WTC11 (cell line): ENCODE data around the gene DCTN5. TPM values are rescaled to one million over a fixed set of nuclear protein-coding genes. Genes with fewer than 3 reads are reported as not detected.

Source experiments
- ATAC-seq: fragments of 200-7000 bp; cut with Tn5 transposase; 2 replicates; pipeline ENCODE4 v1.10.0; 2021; ENCODE audit warnings: mild to moderate bottlenecking, moderate library complexity
- CTCF ChIA-PET: fragments of 300-600 bp; sonication (Branson Sonifier 250); formaldehyde crosslinking; loops from one replicate; lab custom pipeline; 2021; ENCODE audit warnings: antibody characterized with exemption; lab: Charles Lee
- POLR2A ChIA-PET: fragments of 350-600 bp; sonication (Branson Sonifier 250); formaldehyde crosslinking; loops from one replicate; lab custom pipeline; 2021; ENCODE audit warnings: antibody characterized with exemption; lab: Charles Lee
- DNase-seq: peaks from one replicate; pipeline ENCODE4 v3.0.0; 2021; ENCODE audit warnings: low spot score
- H3K27ac Mint-ChIP-seq: 2 replicates; pipeline ENCODE4 v1.8.0; 2021; ENCODE audit warnings: mixed read lengths
- H3K27me3 Mint-ChIP-seq: 2 replicates; pipeline ENCODE4 v1.8.0; 2021; ENCODE audit warnings: low read depth, mild to moderate bottlenecking, moderate library complexity, mixed read lengths
- H3K36me3 Mint-ChIP-seq: 2 replicates; pipeline ENCODE4 v1.8.0; 2021; ENCODE audit warnings: mixed read lengths
- H3K4me1 Mint-ChIP-seq: 2 replicates; pipeline ENCODE4 v1.8.0; 2022; ENCODE audit warnings: mixed read lengths
- H3K4me3 Mint-ChIP-seq: 2 replicates; pipeline ENCODE4 v1.8.0; 2021; ENCODE audit warnings: mild to moderate bottlenecking, moderate library complexity, mixed read lengths
- H3K9me3 Mint-ChIP-seq: 2 replicates; pipeline ENCODE4 v1.8.0; 2021; ENCODE audit warnings: mixed read lengths
- GABPB1 ChIP-seq: sonication (generic); formaldehyde crosslinking; IDR thresholded peaks from 2 replicates; pipeline ENCODE4 v1.8.1; 2023; ENCODE audit warnings: mild to moderate bottlenecking, missing genetic modification reagents
- NFE2L1 ChIP-seq: sonication (generic); formaldehyde crosslinking; IDR thresholded peaks from 2 replicates; pipeline ENCODE4 v1.8.1; 2023; ENCODE audit warnings: missing genetic modification reagents
- NFYB ChIP-seq: sonication (generic); formaldehyde crosslinking; conservative IDR thresholded peaks from 2 replicates; pipeline ENCODE4 v1.8.0; 2022; ENCODE audit warnings: low read depth, missing genetic modification reagents
- PRRX2 ChIP-seq: fragments of 250-450 bp; sonication (Bioruptor Pico); IDR thresholded peaks from 2 replicates; pipeline ENCODE4 v1.8.0; 2021; ENCODE audit warnings: mild to moderate bottlenecking
- SOX15 ChIP-seq: fragments of 250-450 bp; sonication (Bioruptor Pico); IDR thresholded peaks from 2 replicates; pipeline ENCODE4 v1.9.0; 2021; ENCODE audit warnings: mild to moderate bottlenecking
- SP1 ChIP-seq: sonication (generic); formaldehyde crosslinking; conservative IDR thresholded peaks from 2 replicates; pipeline ENCODE4 v1.8.1; 2022; ENCODE audit warnings: missing genetic modification reagents
- TCF7 ChIP-seq: sonication (generic); formaldehyde crosslinking; IDR thresholded peaks from 2 replicates; pipeline ENCODE4 v1.8.0; 2022; ENCODE audit warnings: mild to moderate bottlenecking, low read depth, missing genetic modification reagents, moderate library complexity
- TP53 ChIP-seq: sonication (generic); formaldehyde crosslinking; IDR thresholded peaks from 2 replicates; pipeline ENCODE4 v1.8.1; 2023; ENCODE audit warnings: mild to moderate bottlenecking, missing genetic modification reagents
- ZNF121 ChIP-seq: sonication (generic); formaldehyde crosslinking; IDR thresholded peaks from 2 replicates; pipeline ENCODE4 v1.8.0; 2023; ENCODE audit warnings: missing genetic modification reagents
- ZNF416 ChIP-seq: fragments of 250-450 bp; sonication (Bioruptor Pico); IDR thresholded peaks from 2 replicates; pipeline ENCODE4 v1.9.0; 2021; ENCODE audit warnings: mild to moderate bottlenecking, inconsistent platforms
- total RNA-seq: library from RNA; stranded (reverse); gene quantifications from 3 replicates; pipeline ENCODE4 v1.2.3, GENCODE V29; 2021
- TF ChIP-seq, protein P1 (sequence below): fragments of 250-450 bp; sonication (Bioruptor Pico); IDR thresholded peaks from 2 replicates; pipeline ENCODE4 v1.9.0; 2021; ENCODE audit warnings: mild to moderate bottlenecking, borderline replicate concordance
- TF ChIP-seq, protein P2 (sequence below): fragments of 250-450 bp; sonication (Bioruptor Pico); IDR thresholded peaks from 2 replicates; pipeline ENCODE4 v1.9.0; 2021; ENCODE audit warnings: moderate library complexity, mild to moderate bottlenecking, inconsistent platforms, borderline replicate concordance
- TF ChIP-seq, protein P3 (sequence below): sonication (generic); formaldehyde crosslinking; conservative IDR thresholded peaks from 2 replicates; pipeline ENCODE4 v1.8.1; 2022; ENCODE audit warnings: mild to moderate bottlenecking, missing genetic modification reagents
- TF ChIP-seq, protein P4 (sequence below): sonication (generic); formaldehyde crosslinking; IDR thresholded peaks from 2 replicates; pipeline ENCODE4 v1.8.0; 2022; ENCODE audit warnings: mild to moderate bottlenecking, missing genetic modification reagents
- TF ChIP-seq, protein P5 (sequence below): sonication (generic); formaldehyde crosslinking; IDR thresholded peaks from 2 replicates; pipeline ENCODE4 v1.8.1; 2022; ENCODE audit warnings: mild to moderate bottlenecking, missing genetic modification reagents, moderate library complexity, borderline replicate concordance
- TF ChIP-seq, protein P6 (sequence below): sonication (generic); formaldehyde crosslinking; IDR thresholded peaks from 2 replicates; pipeline ENCODE4 v1.8.1; 2022; ENCODE audit warnings: low read depth, mild to moderate bottlenecking, moderate library complexity, missing genetic modification reagents, borderline replicate concordance
- TF ChIP-seq, protein P7 (sequence below): sonication (generic); formaldehyde crosslinking; IDR thresholded peaks from 2 replicates; pipeline ENCODE4 v1.8.1; 2023; ENCODE audit warnings: mild to moderate bottlenecking, missing genetic modification reagents, moderate library complexity
- TF ChIP-seq, protein P8 (sequence below): fragments of 250-450 bp; sonication (Bioruptor Pico); IDR thresholded peaks from 2 replicates; pipeline ENCODE4 v1.9.0; 2021; ENCODE audit warnings: mild to moderate bottlenecking
- TF ChIP-seq, protein P9 (sequence below): sonication (generic); formaldehyde crosslinking; IDR thresholded peaks from 2 replicates; pipeline ENCODE4 v1.8.0; 2022; ENCODE audit warnings: mild to moderate bottlenecking, missing genetic modification reagents
- TF ChIP-seq, protein P10 (sequence below): sonication (generic); formaldehyde crosslinking; IDR thresholded peaks from 2 replicates; pipeline ENCODE4 v1.8.0; 2022; ENCODE audit warnings: mild to moderate bottlenecking, missing genetic modification reagents

DCTN5 gene
- total RNA-seq, 1 experiment from 2014 or later, result 65.8 TPM

DNA sequence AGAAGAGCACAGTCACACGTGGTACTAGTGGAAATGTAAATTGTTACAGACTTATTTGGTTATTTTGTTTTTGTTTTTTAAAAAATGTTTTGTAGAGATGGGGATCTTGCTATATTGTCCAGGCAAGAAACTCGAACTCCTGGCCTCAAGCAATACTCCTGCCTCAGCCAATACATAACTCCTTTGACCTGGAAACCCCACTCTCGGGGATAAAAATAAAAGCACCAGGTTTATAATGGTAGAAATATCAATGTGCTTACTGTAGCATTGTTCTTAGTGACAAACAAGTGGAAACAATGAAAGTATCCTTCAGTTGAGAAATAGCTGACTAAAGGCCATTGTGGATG lies 83.5 kb downstream of the DCTN5 start:
- DNase-seq (no peak), ATAC-seq (no peak)
- no peak overlapping the region for H3K27ac Mint-ChIP-seq
- peaks cover 33% of the 10 kb centered on the region for H3K9me3 Mint-ChIP-seq
- peaks cover 10% of the 10 kb centered on the region for H3K4me1 Mint-ChIP-seq
- POLR2A ChIA-PET, result no interaction called here
- no peak overlapping the region for H3K4me3 Mint-ChIP-seq
- peaks cover 7% of the 10 kb centered on the region for H3K36me3 Mint-ChIP-seq
- TF ChIP-seq, protein P1, sequence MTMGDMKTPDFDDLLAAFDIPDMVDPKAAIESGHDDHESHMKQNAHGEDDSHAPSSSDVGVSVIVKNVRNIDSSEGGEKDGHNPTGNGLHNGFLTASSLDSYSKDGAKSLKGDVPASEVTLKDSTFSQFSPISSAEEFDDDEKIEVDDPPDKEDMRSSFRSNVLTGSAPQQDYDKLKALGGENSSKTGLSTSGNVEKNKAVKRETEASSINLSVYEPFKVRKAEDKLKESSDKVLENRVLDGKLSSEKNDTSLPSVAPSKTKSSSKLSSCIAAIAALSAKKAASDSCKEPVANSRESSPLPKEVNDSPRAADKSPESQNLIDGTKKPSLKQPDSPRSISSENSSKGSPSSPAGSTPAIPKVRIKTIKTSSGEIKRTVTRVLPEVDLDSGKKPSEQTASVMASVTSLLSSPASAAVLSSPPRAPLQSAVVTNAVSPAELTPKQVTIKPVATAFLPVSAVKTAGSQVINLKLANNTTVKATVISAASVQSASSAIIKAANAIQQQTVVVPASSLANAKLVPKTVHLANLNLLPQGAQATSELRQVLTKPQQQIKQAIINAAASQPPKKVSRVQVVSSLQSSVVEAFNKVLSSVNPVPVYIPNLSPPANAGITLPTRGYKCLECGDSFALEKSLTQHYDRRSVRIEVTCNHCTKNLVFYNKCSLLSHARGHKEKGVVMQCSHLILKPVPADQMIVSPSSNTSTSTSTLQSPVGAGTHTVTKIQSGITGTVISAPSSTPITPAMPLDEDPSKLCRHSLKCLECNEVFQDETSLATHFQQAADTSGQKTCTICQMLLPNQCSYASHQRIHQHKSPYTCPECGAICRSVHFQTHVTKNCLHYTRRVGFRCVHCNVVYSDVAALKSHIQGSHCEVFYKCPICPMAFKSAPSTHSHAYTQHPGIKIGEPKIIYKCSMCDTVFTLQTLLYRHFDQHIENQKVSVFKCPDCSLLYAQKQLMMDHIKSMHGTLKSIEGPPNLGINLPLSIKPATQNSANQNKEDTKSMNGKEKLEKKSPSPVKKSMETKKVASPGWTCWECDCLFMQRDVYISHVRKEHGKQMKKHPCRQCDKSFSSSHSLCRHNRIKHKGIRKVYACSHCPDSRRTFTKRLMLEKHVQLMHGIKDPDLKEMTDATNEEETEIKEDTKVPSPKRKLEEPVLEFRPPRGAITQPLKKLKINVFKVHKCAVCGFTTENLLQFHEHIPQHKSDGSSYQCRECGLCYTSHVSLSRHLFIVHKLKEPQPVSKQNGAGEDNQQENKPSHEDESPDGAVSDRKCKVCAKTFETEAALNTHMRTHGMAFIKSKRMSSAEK, result no peak
- TF ChIP-seq, protein P2, sequence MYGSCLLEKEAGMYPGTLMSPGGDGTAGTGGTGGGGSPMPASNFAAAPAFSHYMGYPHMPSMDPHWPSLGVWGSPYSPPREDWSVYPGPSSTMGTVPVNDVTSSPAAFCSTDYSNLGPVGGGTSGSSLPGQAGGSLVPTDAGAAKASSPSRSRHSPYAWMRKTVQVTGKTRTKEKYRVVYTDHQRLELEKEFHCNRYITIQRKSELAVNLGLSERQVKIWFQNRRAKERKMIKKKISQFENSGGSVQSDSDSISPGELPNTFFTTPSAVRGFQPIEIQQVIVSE (CRISPR knock-in tag), result no peak
- no peak for TF ChIP-seq SP1
- TF ChIP-seq, protein P3, sequence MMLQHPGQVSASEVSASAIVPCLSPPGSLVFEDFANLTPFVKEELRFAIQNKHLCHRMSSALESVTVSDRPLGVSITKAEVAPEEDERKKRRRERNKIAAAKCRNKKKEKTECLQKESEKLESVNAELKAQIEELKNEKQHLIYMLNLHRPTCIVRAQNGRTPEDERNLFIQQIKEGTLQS (CRISPR knock-in tag), result no peak
- TF ChIP-seq, protein P4, sequence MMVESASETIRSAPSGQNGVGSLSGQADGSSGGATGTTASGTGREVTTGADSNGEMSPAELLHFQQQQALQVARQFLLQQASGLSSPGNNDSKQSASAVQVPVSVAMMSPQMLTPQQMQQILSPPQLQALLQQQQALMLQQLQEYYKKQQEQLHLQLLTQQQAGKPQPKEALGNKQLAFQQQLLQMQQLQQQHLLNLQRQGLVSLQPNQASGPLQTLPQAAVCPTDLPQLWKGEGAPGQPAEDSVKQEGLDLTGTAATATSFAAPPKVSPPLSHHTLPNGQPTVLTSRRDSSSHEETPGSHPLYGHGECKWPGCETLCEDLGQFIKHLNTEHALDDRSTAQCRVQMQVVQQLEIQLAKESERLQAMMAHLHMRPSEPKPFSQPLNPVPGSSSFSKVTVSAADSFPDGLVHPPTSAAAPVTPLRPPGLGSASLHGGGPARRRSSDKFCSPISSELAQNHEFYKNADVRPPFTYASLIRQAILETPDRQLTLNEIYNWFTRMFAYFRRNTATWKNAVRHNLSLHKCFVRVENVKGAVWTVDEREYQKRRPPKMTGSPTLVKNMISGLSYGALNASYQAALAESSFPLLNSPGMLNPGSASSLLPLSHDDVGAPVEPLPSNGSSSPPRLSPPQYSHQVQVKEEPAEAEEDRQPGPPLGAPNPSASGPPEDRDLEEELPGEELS (CRISPR knock-in tag), result no peak
- TF ChIP-seq ZNF121 (CRISPR knock-in tag), result no peak
- TF ChIP-seq PRRX2, result no peak
- TF ChIP-seq, protein P5, sequence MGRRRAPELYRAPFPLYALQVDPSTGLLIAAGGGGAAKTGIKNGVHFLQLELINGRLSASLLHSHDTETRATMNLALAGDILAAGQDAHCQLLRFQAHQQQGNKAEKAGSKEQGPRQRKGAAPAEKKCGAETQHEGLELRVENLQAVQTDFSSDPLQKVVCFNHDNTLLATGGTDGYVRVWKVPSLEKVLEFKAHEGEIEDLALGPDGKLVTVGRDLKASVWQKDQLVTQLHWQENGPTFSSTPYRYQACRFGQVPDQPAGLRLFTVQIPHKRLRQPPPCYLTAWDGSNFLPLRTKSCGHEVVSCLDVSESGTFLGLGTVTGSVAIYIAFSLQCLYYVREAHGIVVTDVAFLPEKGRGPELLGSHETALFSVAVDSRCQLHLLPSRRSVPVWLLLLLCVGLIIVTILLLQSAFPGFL (CRISPR knock-in tag), result no peak
- no peak for TF ChIP-seq TCF7 (CRISPR knock-in tag)
- TF ChIP-seq, protein P6, sequence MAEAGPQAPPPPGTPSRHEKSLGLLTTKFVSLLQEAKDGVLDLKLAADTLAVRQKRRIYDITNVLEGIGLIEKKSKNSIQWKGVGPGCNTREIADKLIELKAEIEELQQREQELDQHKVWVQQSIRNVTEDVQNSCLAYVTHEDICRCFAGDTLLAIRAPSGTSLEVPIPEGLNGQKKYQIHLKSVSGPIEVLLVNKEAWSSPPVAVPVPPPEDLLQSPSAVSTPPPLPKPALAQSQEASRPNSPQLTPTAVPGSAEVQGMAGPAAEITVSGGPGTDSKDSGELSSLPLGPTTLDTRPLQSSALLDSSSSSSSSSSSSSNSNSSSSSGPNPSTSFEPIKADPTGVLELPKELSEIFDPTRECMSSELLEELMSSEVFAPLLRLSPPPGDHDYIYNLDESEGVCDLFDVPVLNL, result no peak
- TF ChIP-seq, protein P7, sequence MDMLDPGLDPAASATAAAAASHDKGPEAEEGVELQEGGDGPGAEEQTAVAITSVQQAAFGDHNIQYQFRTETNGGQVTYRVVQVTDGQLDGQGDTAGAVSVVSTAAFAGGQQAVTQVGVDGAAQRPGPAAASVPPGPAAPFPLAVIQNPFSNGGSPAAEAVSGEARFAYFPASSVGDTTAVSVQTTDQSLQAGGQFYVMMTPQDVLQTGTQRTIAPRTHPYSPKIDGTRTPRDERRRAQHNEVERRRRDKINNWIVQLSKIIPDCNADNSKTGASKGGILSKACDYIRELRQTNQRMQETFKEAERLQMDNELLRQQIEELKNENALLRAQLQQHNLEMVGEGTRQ, result no peak
- TF ChIP-seq, protein P8, sequence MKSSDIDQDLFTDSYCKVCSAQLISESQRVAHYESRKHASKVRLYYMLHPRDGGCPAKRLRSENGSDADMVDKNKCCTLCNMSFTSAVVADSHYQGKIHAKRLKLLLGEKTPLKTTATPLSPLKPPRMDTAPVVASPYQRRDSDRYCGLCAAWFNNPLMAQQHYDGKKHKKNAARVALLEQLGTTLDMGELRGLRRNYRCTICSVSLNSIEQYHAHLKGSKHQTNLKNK (CRISPR knock-in tag), result no peak
- TF ChIP-seq NFYB (CRISPR knock-in tag), result no peak
- CTCF ChIA-PET, result no interaction called here
- peaks cover 11% of the 10 kb centered on the region for H3K27me3 Mint-ChIP-seq

DNA sequence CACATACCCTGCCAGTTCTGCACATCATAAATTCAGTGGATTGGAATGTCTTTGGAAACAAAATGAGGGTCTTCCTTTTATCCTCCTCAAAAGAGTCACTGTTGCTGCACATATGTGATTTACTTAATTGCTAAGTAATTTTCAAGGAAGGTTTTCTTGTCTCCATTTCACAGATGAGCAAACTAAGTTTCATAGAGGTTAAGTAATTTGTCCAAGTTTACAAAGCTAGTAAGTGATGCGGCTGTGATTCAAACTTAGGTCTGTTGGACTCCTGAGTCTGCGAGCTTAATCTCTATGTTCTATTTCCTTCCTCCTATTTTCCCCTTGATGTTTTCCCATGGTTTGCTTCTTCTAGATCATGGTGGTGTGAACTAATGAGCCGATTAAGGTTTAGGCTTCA lies 85.4 kb downstream of the DCTN5 start:
- POLR2A ChIA-PET, result no interaction called here
- no peak for TF ChIP-seq TP53
- no peak for TF ChIP-seq GABPB1 (CRISPR knock-in tag)
- TF ChIP-seq ZNF416 (CRISPR knock-in tag), result no peak
- TF ChIP-seq, protein P9, sequence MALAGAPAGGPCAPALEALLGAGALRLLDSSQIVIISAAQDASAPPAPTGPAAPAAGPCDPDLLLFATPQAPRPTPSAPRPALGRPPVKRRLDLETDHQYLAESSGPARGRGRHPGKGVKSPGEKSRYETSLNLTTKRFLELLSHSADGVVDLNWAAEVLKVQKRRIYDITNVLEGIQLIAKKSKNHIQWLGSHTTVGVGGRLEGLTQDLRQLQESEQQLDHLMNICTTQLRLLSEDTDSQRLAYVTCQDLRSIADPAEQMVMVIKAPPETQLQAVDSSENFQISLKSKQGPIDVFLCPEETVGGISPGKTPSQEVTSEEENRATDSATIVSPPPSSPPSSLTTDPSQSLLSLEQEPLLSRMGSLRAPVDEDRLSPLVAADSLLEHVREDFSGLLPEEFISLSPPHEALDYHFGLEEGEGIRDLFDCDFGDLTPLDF (CRISPR knock-in tag), result no peak
- TF ChIP-seq SOX15 (CRISPR knock-in tag), result no peak
- TF ChIP-seq, protein P10, sequence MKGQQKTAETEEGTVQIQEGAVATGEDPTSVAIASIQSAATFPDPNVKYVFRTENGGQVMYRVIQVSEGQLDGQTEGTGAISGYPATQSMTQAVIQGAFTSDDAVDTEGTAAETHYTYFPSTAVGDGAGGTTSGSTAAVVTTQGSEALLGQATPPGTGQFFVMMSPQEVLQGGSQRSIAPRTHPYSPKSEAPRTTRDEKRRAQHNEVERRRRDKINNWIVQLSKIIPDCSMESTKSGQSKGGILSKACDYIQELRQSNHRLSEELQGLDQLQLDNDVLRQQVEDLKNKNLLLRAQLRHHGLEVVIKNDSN (CRISPR knock-in tag), result no peak
- no peak for TF ChIP-seq NFE2L1 (CRISPR knock-in tag)

More for the DNA sequence above, 85.4 kb downstream of the DCTN5 start:
- DNase-seq (no peak), ATAC-seq (no peak)
- Mint-ChIP-seq H3K4me1 (peaks cover 14% of the 10 kb centered on the region), H3K27me3 (peaks cover 13% of the 10 kb centered on the region), H3K4me3 (no peak overlapping the region), H3K27ac (no peak overlapping the region), H3K9me3 (peaks cover 25% of the 10 kb centered on the region), H3K36me3 (peaks cover 7% of the 10 kb centered on the region)
- CTCF ChIA-PET, result interaction anchor here (0.6 to 2.1 kb wide), 2 partner anchors 64 to 130 kb away, joined by 3 to 7 read pairs; partner anchors contain the start of gene NDUFAB1
